ENCODE data around the gene ROBO1. TPM values are rescaled to one million over a fixed set of nuclear protein-coding genes. Genes with fewer than 3 reads are reported as not detected.

ROBO1 gene
- total RNA-seq, 1 donor from 2014 or later: 169 TPM

GRCh38 chr3:78882251-78882650, 885.5 kb downstream of the ROBO1 start:
- Mint-ChIP-seq H3K27me3 (ENCODE audit: insufficient read depth, low read depth) (peaks cover 2% of the 10 kb centered on the region), H3K36me3 (no peaks in the 10 kb centered on the region), H3K27ac (no peak overlapping the region), H3K4me1 (peaks cover 8% of the 10 kb centered on the region), H3K9me3 (no peaks in the 10 kb centered on the region), H3K4me3 (no peak overlapping the region)
- Histone ChIP-seq H3K9me3 (ENCODE audit: low read depth) (no peaks in the 10 kb centered on the region), H3K27me3 (no peaks in the 10 kb centered on the region), H3F3A (ENCODE audit: low read depth) (no peaks in the 10 kb centered on the region), H3K4me3 (no peak overlapping the region), H3K36me3 (no peaks in the 10 kb centered on the region), H4K20me1 (ENCODE audit: low read depth) (peaks cover 44% of the 10 kb centered on the region), H3K4me1 (peaks cover 38% of the 10 kb centered on the region), H2AFZ (replicated peaks) (no peak overlapping the region), H3K9ac (no peak overlapping the region), H3K27ac (no peak overlapping the region), H3K79me2 (ENCODE audit: low read depth) (peaks cover 98% of the 10 kb centered on the region), H3K4me2 (no peak overlapping the region)
- no peak for DNase-seq (ENCODE audit: low spot score)
- no peak for TF ChIP-seq EZH2phosphoT487 (IDR thresholded peaks at IDR 0.05)

DNA sequence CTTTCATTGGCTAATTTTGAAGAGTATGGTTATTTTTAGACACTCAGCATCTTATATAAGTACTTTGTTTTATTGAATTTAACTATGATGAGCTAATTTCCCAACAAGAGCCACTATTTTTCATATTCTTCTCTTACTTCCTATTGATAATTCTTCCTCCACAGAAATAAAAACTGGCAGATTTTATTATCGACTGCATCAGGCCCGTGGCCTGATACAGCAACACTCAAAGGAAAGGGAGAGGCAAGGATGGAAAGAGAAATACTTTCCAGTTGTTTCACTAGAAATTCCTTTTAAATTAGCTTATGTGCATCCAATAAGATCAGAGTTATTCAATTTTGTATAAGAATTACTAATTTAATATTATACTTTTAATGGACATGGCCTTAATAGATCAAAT, 886.3 kb downstream of the ROBO1 start:
- Mint-ChIP-seq H3K9me3 (no peaks in the 10 kb centered on the region), H3K4me1 (peaks cover 7% of the 10 kb centered on the region), H3K27me3 (ENCODE audit: insufficient read depth, low read depth) (peaks cover 2% of the 10 kb centered on the region), H3K27ac (no peak overlapping the region), H3K4me3 (no peak overlapping the region), H3K36me3 (no peaks in the 10 kb centered on the region)
- DNase-seq (ENCODE audit: low spot score): no peak
- no peak overlapping the region for H3K9ac ChIP-seq
- no peak overlapping the region for H3K4me2 ChIP-seq
- TF ChIP-seq, protein P1, sequence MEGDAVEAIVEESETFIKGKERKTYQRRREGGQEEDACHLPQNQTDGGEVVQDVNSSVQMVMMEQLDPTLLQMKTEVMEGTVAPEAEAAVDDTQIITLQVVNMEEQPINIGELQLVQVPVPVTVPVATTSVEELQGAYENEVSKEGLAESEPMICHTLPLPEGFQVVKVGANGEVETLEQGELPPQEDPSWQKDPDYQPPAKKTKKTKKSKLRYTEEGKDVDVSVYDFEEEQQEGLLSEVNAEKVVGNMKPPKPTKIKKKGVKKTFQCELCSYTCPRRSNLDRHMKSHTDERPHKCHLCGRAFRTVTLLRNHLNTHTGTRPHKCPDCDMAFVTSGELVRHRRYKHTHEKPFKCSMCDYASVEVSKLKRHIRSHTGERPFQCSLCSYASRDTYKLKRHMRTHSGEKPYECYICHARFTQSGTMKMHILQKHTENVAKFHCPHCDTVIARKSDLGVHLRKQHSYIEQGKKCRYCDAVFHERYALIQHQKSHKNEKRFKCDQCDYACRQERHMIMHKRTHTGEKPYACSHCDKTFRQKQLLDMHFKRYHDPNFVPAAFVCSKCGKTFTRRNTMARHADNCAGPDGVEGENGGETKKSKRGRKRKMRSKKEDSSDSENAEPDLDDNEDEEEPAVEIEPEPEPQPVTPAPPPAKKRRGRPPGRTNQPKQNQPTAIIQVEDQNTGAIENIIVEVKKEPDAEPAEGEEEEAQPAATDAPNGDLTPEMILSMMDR (IDR thresholded peaks at IDR 0.05): no peak
- TF ChIP-seq EZH2 (IDR thresholded peaks at IDR 0.05) (no peak), EZH2phosphoT487 (IDR thresholded peaks at IDR 0.05) (no peak)
- H3K79me2 ChIP-seq (ENCODE audit: low read depth): peaks cover 98% of the 10 kb centered on the region
- peaks cover 39% of the 10 kb centered on the region for H4K20me1 ChIP-seq (ENCODE audit: low read depth)
- H3K4me3 ChIP-seq: no peak overlapping the region
- H3F3A ChIP-seq (ENCODE audit: low read depth): no peaks in the 10 kb centered on the region
- H3K27ac ChIP-seq: peak overlapping the region; percentile 2
- H3K27me3 ChIP-seq: no peaks in the 10 kb centered on the region
- H3K36me3 ChIP-seq: no peaks in the 10 kb centered on the region
- H3K4me1 ChIP-seq: peaks cover 38% of the 10 kb centered on the region
- no peaks in the 10 kb centered on the region for H3K9me3 ChIP-seq (ENCODE audit: low read depth)
- H2AFZ ChIP-seq (replicated peaks): no peak overlapping the region

DNA sequence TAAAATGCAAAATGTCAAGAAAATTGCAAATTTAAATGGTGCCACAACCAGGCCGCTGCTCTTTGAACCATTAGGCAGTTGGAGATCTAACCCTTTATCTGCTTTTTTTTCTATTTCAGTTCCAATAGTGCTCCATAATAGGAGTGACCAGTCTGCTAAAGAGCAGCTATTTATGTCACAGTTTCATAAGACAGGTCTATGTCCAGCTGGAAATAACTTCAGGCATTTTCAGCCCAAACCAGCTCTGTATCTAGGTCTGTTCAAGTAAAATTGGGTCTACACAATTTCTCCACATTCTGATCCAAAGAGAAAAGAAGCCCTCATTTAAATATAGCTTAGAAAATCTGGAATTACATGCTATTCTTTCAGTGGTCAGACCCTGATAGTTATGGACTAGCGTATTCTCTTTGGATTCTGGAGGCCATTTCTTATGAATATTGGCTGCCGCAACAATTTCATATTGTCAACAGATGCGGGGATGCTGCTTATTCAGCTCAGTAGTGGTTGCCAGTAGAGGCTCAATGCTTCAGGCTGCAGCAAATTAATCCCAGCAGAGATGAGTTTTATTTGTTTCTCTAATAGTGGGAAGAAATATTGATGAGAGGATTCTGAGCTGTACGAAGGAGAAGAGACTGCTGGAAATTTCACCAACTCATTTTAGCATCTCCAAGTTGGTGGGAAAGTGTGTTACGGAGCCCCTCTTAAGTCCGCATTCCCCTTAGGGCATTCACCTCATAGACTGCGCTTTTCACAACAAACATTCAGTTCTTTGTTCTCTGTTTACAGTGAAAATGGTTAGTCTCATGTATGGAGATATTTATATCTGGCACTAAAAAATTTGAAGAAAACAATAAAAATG, 887.0 kb downstream of the ROBO1 start:
- H3K4me2 ChIP-seq: peak overlapping the region; percentile 16
- no peaks in the 10 kb centered on the region for H3K27me3 ChIP-seq
- no peak overlapping the region for H3K4me3 ChIP-seq
- H3K36me3 ChIP-seq: no peaks in the 10 kb centered on the region
- H3K9me3 ChIP-seq (ENCODE audit: low read depth): no peaks in the 10 kb centered on the region
- H3K4me1 ChIP-seq: peaks cover 38% of the 10 kb centered on the region
- no peaks in the 10 kb centered on the region for H3K9me3 Mint-ChIP-seq
- peaks cover 35% of the 10 kb centered on the region for H4K20me1 ChIP-seq (ENCODE audit: low read depth)
- H3K4me3 Mint-ChIP-seq: no peak overlapping the region
- peaks cover 2% of the 10 kb centered on the region for H3K27me3 Mint-ChIP-seq (ENCODE audit: insufficient read depth, low read depth)
- DNase-seq (ENCODE audit: low spot score): no peak
- H3K4me1 Mint-ChIP-seq: peaks cover 7% of the 10 kb centered on the region
- H3K9ac ChIP-seq: no peak overlapping the region
- H3K27ac ChIP-seq: peak overlapping the region; percentile 2
- TF ChIP-seq EZH2 (IDR thresholded peaks at IDR 0.05) (no peak), EZH2phosphoT487 (IDR thresholded peaks at IDR 0.05) (no peak)
- TF ChIP-seq, protein P1 (IDR thresholded peaks at IDR 0.05): no peak
- no peak overlapping the region for H3K27ac Mint-ChIP-seq
- no peaks in the 10 kb centered on the region for H3F3A ChIP-seq (ENCODE audit: low read depth)
- H3K36me3 Mint-ChIP-seq: no peaks in the 10 kb centered on the region
- H2AFZ ChIP-seq (replicated peaks): no peak overlapping the region
- H3K79me2 ChIP-seq (ENCODE audit: low read depth): peaks cover 98% of the 10 kb centered on the region

DNA sequence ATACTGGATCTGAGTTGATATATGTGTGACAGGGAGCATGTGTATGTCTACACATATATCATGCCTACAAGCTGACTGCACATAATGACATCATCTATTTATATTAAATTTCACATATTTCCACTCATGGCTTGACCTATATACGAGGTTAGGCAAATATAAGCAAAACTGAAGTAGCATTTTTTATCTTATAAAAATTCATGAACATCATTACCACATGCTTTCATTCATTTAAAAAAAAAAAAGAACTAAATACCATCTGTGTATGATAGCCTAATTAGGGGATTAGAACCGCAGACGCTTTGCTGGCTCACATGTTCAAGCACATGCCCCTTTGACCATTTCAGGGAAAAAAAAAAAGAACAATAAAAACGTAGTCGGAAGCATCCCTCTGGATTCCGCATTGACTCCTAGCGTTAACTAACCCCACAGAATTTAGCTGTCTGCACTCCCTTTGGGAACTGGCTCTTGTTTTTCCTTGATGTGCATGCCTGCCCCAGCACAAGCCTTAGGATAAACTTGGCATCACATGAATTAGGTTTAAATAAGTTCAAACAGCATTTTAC, 888.4 kb downstream of the ROBO1 start:
- H3K27me3 Mint-ChIP-seq (ENCODE audit: insufficient read depth, low read depth): peaks cover 1% of the 10 kb centered on the region
- peak overlapping the region; percentile 14 for H3K4me2 ChIP-seq
- no peak overlapping the region for H3K4me3 Mint-ChIP-seq
- H4K20me1 ChIP-seq (ENCODE audit: low read depth): peaks cover 33% of the 10 kb centered on the region
- H2AFZ ChIP-seq (replicated peaks): no peak overlapping the region
- no peak overlapping the region for H3K27ac ChIP-seq
- no peaks in the 10 kb centered on the region for H3F3A ChIP-seq (ENCODE audit: low read depth)
- H3K27me3 ChIP-seq: no peaks in the 10 kb centered on the region
- no peaks in the 10 kb centered on the region for H3K9me3 ChIP-seq (ENCODE audit: low read depth)
- H3K4me1 ChIP-seq: peaks cover 38% of the 10 kb centered on the region
- TF ChIP-seq EZH2 (IDR thresholded peaks at IDR 0.05) (no peak), EZH2phosphoT487 (IDR thresholded peaks at IDR 0.05) (no peak)
- TF ChIP-seq, protein P1 (IDR thresholded peaks at IDR 0.05): no peak
- H3K4me1 Mint-ChIP-seq: peaks cover 7% of the 10 kb centered on the region
- H3K9me3 Mint-ChIP-seq: no peaks in the 10 kb centered on the region
- no peaks in the 10 kb centered on the region for H3K36me3 Mint-ChIP-seq
- no peak overlapping the region for H3K9ac ChIP-seq
- H3K36me3 ChIP-seq: no peaks in the 10 kb centered on the region
- H3K4me3 ChIP-seq: no peak overlapping the region
- peaks cover 99% of the 10 kb centered on the region for H3K79me2 ChIP-seq (ENCODE audit: low read depth)
- DNase-seq (ENCODE audit: low spot score): peak; percentile 22
- no peak overlapping the region for H3K27ac Mint-ChIP-seq
